ENCODE measurements around the gene PES1.

DNA sequence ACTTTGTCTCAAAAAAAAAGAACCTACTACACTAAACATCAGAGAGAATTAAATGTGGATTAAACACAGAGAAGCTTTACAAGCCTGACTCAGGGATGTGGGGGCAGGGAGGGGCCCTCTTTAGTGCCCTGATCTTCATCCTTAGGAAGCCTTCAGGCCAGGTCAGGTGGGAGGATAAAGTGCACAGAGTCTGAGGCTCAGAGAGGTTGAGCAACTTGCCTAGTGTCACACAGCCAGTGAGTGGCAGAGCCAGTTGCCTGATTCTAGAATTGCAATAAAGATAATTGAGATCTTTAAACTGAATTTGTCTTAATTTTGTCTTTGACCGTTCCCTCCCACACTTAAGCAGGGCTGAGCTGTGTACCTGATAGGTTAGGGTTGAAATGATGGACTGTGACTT, 52.3 kb downstream of the PES1 start:
- TF ChIP-seq, protein P1, sequence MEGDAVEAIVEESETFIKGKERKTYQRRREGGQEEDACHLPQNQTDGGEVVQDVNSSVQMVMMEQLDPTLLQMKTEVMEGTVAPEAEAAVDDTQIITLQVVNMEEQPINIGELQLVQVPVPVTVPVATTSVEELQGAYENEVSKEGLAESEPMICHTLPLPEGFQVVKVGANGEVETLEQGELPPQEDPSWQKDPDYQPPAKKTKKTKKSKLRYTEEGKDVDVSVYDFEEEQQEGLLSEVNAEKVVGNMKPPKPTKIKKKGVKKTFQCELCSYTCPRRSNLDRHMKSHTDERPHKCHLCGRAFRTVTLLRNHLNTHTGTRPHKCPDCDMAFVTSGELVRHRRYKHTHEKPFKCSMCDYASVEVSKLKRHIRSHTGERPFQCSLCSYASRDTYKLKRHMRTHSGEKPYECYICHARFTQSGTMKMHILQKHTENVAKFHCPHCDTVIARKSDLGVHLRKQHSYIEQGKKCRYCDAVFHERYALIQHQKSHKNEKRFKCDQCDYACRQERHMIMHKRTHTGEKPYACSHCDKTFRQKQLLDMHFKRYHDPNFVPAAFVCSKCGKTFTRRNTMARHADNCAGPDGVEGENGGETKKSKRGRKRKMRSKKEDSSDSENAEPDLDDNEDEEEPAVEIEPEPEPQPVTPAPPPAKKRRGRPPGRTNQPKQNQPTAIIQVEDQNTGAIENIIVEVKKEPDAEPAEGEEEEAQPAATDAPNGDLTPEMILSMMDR (IDR thresholded peaks at IDR 0.05) = no peak
- TF ChIP-seq POLR2AphosphoS5 (IDR thresholded peaks at IDR 0.05; ENCODE audit: low read depth, low read length) (no peak), TCF7L2 (IDR thresholded peaks at IDR 0.05; ENCODE audit: low read depth, low read length) (no peak)
- TF ChIP-seq, protein P2, sequence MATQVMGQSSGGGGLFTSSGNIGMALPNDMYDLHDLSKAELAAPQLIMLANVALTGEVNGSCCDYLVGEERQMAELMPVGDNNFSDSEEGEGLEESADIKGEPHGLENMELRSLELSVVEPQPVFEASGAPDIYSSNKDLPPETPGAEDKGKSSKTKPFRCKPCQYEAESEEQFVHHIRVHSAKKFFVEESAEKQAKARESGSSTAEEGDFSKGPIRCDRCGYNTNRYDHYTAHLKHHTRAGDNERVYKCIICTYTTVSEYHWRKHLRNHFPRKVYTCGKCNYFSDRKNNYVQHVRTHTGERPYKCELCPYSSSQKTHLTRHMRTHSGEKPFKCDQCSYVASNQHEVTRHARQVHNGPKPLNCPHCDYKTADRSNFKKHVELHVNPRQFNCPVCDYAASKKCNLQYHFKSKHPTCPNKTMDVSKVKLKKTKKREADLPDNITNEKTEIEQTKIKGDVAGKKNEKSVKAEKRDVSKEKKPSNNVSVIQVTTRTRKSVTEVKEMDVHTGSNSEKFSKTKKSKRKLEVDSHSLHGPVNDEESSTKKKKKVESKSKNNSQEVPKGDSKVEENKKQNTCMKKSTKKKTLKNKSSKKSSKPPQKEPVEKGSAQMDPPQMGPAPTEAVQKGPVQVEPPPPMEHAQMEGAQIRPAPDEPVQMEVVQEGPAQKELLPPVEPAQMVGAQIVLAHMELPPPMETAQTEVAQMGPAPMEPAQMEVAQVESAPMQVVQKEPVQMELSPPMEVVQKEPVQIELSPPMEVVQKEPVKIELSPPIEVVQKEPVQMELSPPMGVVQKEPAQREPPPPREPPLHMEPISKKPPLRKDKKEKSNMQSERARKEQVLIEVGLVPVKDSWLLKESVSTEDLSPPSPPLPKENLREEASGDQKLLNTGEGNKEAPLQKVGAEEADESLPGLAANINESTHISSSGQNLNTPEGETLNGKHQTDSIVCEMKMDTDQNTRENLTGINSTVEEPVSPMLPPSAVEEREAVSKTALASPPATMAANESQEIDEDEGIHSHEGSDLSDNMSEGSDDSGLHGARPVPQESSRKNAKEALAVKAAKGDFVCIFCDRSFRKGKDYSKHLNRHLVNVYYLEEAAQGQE (IDR thresholded peaks at IDR 0.05; ENCODE audit: insufficient read depth in 1 of 2, low read depth in 2 of 2, low read length in 1 of 2) = no peak
